ENCODE results near the gene ESRRA.

DNA sequence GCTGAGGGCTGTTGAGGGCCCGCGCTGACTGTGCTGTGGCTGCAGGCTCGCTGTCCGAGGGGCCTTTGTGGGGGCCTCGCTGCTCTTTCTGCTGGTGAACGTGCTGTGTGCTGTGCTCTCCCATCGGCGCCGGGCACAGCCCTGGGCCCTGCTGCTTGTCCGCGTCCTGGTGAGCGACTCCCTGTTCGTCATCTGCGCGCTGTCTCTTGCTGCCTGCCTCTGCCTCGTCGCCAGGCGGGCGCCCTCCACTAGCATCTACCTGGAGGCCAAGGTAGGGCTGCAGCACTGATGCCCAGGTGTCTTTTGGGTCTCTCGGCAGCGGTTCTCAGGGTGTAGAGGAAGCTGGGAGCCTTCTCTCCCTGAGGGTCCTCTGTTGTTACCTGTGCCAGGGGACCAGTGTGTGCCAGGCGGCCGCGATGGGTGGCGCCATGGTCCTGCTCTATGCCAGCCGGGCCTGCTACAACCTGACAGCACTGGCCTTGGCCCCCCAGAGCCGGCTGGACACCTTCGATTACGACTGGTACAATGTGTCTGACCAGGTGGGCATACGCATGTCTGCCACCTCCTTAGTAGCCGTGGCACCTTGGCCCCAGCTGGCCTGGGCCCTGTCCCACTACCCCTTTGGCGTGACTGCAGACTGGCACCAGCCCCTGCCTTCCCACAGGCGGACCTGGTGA lies 17.5 kb upstream of the ESRRA start:
- TF ChIP-seq POLR2A (IDR thresholded peaks at IDR 0.05; ENCODE audit: control extremely low read depth in 1 of 2, low read depth in 2 of 2, low read length in 2 of 2) = no peak
- no peak for TF ChIP-seq YY1 (IDR thresholded peaks at IDR 0.05; ENCODE audit: low read depth, low read length)
